GM12878 (cell line): ENCODE data around the gene C1orf50. TPM values are rescaled to one million over a fixed set of nuclear protein-coding genes. Genes with fewer than 3 reads are reported as not detected.

ENCODE experiments used
- CHD1 ChIP-seq: IDR thresholded peaks from 2 replicates; pipeline ENCODE4 v1.6.1; 2012; ENCODE audit warnings: low read depth, low read length, improper control_type of control experiment
- DPF2 ChIP-seq: fragments of 450-650 bp; IDR thresholded peaks from 2 replicates; pipeline ENCODE4 v1.6.1; 2017; ENCODE audit warnings: mild to moderate bottlenecking
- IKZF2 ChIP-seq, 2 experiments: fragments of 450-650 bp; IDR thresholded peaks; 2 replicates each; pipeline ENCODE4 v1.6.1; 2017; ENCODE audit warnings: mild to moderate bottlenecking in 2 of 2, moderate library complexity in 2 of 2
- KDM1A ChIP-seq: fragments of 200-600 bp; sonication (generic); IDR thresholded peaks from 2 replicates; pipeline ENCODE4 v1.6.1; 2016; ENCODE audit warnings: borderline replicate concordance
- MEF2B ChIP-seq: fragments of 450-650 bp; IDR thresholded peaks from 2 replicates; pipeline ENCODE4 v1.6.1; 2018; ENCODE audit warnings: mild to moderate bottlenecking, moderate library complexity; ENCODE audit not compliant: partially characterized antibody, poor library complexity, severe bottlenecking
- MXI1 ChIP-seq: fragments of 150-350 bp; IDR thresholded peaks from 2 replicates; pipeline ENCODE4 v1.6.1; 2011; ENCODE audit warnings: low read depth, mild to moderate bottlenecking, inconsistent platforms, low read length, improper control_type of control experiment
- NFYB ChIP-seq: IDR thresholded peaks from 2 replicates; pipeline ENCODE4 v1.6.1; 2011; ENCODE audit warnings: low read depth, mild to moderate bottlenecking, low read length, improper control_type of control experiment, moderate library complexity; ENCODE audit not compliant: insufficient read depth
- NR2C1 ChIP-seq: fragments of 450-650 bp; IDR thresholded peaks from 2 replicates; pipeline ENCODE4 v1.6.1; 2017; ENCODE audit warnings: antibody characterized with exemption, mild to moderate bottlenecking, moderate library complexity
- NR2F1 ChIP-seq: fragments of 450-650 bp; conservative IDR thresholded peaks from 2 replicates; pipeline ENCODE4 v1.6.1; 2017; ENCODE audit warnings: mild to moderate bottlenecking
- PAX5 ChIP-seq: IDR thresholded peaks from 2 replicates; pipeline ENCODE4 v1.6.1; 2011; ENCODE audit warnings: low read depth, low read length, borderline replicate concordance
- RAD21 ChIP-seq: IDR thresholded peaks from 2 replicates; pipeline ENCODE4 v1.6.1; 2011; ENCODE audit warnings: mild to moderate bottlenecking, low read depth, low read length, moderate library complexity; ENCODE audit not compliant: insufficient read depth
- RB1 ChIP-seq: fragments of 450-650 bp; formaldehyde crosslinking; IDR thresholded peaks from 2 replicates; pipeline ENCODE4 v1.6.1; 2017; ENCODE audit warnings: mild to moderate bottlenecking, borderline replicate concordance
- RELB ChIP-seq: fragments of 450-650 bp; IDR thresholded peaks from 2 replicates; pipeline ENCODE4 v1.6.1; 2017; ENCODE audit warnings: low read depth, mild to moderate bottlenecking, moderate library complexity
- RUNX3 ChIP-seq: IDR thresholded peaks from 2 replicates; pipeline ENCODE4 v1.6.1; 2012; ENCODE audit warnings: low read length, inconsistent platforms
- SIN3A ChIP-seq: IDR thresholded peaks from 2 replicates; pipeline ENCODE4 v1.6.1; 2012; ENCODE audit warnings: low read depth, low read length, improper control_type of control experiment
- SMAD5 ChIP-seq: IDR thresholded peaks from 2 replicates; pipeline ENCODE4 v1.6.1; 2016; ENCODE audit warnings: antibody characterized with exemption, low read depth
- STAT3 ChIP-seq: IDR thresholded peaks from 2 replicates; pipeline ENCODE4 v1.6.1; 2011; ENCODE audit warnings: low read depth, low read length, improper control_type of control experiment
- polyA plus RNA-seq, 11 experiments: library from polyadenylated mRNA; depleted of rRNA in 4 of 11; unstranded in 6 of 11; stranded (reverse) in 5 of 11; fragments of >200 nt; fragmentation: Nextera tagmentation in 4 of 11; fragmentation: Illumina TruSeq in 1 of 11; extraction: Ambion mirVana in 4 of 11; extraction: Trizol in 1 of 11; gene quantifications; 1 replicate in 1 of 11; 2 replicates in 10 of 11; pipeline versions ENCODE4 v1.2.1 to v1.2.3, GENCODE V29; 2011 to 2016; ENCODE audit warnings: inconsistent platforms in 2 of 11, missing spikeins in 2 of 11, low read depth in 1 of 11
- total RNA-seq, 4 experiments: library from RNA; depleted of rRNA in 3 of 4; stranded (reverse); fragments of >200 nt in 3 of 4; fragmentation: Illumina TruSeq in 1 of 4; extraction: Trizol in 1 of 4; gene quantifications; 2 replicates each; pipeline versions ENCODE4 v1.2.1 to v1.2.3, GENCODE V29; 2013 to 2021
- TF ChIP-seq, protein P1 (sequence below), 3 experiments: IDR thresholded peaks in 2 of 3; conservative IDR thresholded peaks in 1 of 3; 2 replicates each; pipeline ENCODE4 v1.5.1; 2011; ENCODE audit warnings: low read depth in 3 of 3, low read length in 3 of 3, mild to moderate bottlenecking in 3 of 3, control low read depth in 2 of 3, moderate library complexity in 2 of 3, inconsistent platforms in 1 of 3, mixed read lengths in 1 of 3; ENCODE audit not compliant: control insufficient read depth in 2 of 3, insufficient read depth in 1 of 3; ENCODE audit errors: extremely low read depth in 1 of 3

The C1orf50 gene
- total and polyA plus RNA-seq, 10 of the 15 experiments (the other 5 are each of a cell fraction or from before 2014, with no cell fraction given), result 1.2 to 10.7 (median 6.7) TPM

- TF ChIP-seq STAT3 (no peak), MXI1 (peak; percentile 40; the same call in 1 of the 2 replicates), IKZF2 (IDR thresholded peaks at IDR 0.05) (peak; percentile 62 to 70), RELB (0 out of 2 replicates have a peak, but pooled peaks have one; percentile 27), RUNX3 (no peak), CHD1 (peak; percentile 58; the same call in 1 of the 2 replicates), NR2F1 (0 out of 2 replicates have a peak, but pooled peaks have one; percentile 27), PAX5 (0 out of 2 replicates have a peak, but pooled peaks have one; percentile 12), NR2C1 (no peak), SIN3A (0 out of 2 replicates have a peak, but pooled peaks have one; percentile 9), RAD21 (0 out of 2 replicates have a peak, but pooled peaks have one; percentile 6), MEF2B (no peak), DPF2 (peak; percentile 65), KDM1A (no peak), NFYB (no peak), SMAD5 (no peak), RB1 (0 out of 2 replicates have a peak, but pooled peaks have one; percentile 27)
- TF ChIP-seq, protein P1, sequence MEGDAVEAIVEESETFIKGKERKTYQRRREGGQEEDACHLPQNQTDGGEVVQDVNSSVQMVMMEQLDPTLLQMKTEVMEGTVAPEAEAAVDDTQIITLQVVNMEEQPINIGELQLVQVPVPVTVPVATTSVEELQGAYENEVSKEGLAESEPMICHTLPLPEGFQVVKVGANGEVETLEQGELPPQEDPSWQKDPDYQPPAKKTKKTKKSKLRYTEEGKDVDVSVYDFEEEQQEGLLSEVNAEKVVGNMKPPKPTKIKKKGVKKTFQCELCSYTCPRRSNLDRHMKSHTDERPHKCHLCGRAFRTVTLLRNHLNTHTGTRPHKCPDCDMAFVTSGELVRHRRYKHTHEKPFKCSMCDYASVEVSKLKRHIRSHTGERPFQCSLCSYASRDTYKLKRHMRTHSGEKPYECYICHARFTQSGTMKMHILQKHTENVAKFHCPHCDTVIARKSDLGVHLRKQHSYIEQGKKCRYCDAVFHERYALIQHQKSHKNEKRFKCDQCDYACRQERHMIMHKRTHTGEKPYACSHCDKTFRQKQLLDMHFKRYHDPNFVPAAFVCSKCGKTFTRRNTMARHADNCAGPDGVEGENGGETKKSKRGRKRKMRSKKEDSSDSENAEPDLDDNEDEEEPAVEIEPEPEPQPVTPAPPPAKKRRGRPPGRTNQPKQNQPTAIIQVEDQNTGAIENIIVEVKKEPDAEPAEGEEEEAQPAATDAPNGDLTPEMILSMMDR (IDR thresholded peaks at IDR 0.05 in 2 of 3, conservative IDR thresholded peaks at IDR 0.05 in 1 of 3; ENCODE audit: control insufficient read depth in 2 of 3, extremely low read depth in 1 of 3, insufficient read depth in 1 of 3, low read depth in 3 of 3, low read length in 3 of 3), result peak; percentile 37 to 60 (median 46); a peak in 5 of 6 replicates
- TF ChIP-seq, all 136 proteins: peak for 16
Observed at GRCh38 chr1:42765832-42766740, 963 bp upstream of the C1orf50 start (continued).
